HUDEP-2 (cell line): ENCODE data around the gene LHFPL4.

Experiments used
- DNase-seq, 76 experiments: peaks; one replicate each; lab custom pipeline; 2025; ENCODE audit not compliant: unreplicated experiment in 76 of 76; lab: John Stamatoyannopoulos, UW

LHFPL4 gene

DNA sequence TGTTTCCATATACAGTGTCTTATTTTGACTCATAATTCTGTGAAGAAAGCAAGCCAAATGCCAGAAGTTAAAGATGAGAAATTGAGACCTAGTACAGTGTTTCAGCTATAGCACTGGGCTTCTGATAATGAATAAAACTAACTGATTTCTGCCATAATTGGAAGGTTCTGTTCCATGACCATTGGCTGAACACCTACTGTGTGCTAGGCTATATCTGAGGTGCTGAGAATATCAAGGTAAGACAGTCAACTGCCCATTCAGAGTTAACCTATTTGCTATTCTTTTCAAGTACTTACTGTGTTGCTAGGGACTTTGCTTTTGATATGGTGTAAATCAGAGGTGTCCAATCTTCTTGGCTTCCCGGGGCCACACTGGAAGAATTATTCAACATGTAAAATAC, 73.4 kb downstream of the LHFPL4 start:
- DNase-seq: no peak

DNA sequence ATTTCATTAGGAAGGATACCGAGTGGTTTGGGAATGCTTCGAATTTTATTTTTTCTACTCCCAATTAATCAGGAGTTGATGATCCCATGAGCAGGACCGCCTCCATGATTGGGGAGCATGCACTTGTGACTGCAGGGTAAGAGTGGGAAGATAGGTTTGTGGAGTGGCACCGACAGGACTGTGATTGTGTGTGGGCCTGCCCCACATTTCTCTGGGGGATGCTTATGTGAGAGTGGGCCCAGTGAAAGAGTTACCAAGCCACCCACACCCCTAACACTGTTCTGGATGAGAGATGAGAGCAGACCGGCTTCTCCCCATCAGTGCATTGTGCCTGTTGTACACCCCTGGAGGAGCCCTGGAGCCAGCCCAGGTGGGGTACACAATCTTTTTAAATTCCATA, 76.7 kb downstream of the LHFPL4 start:
- no peak for DNase-seq

DNA sequence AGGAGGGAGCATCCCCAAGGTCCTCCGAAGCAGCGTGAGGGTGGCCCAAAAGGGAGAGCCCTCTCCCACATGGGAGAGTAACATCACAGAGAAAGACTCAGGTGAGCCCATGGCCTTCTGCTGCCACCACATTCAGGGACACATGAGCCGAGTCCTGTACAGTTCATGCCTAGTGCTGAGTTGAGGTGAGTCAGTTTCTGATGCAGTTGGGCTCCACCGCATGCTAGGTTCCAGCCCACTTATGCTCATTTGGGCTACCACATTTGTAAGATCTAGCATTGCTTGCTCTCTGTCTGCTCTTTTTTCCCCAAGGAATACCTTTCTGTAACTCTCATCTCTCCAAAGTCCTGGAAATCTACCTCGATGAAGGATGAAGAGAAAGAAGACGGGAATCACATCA, 79.1 kb downstream of the LHFPL4 start:
- DNase-seq: no peak

DNA sequence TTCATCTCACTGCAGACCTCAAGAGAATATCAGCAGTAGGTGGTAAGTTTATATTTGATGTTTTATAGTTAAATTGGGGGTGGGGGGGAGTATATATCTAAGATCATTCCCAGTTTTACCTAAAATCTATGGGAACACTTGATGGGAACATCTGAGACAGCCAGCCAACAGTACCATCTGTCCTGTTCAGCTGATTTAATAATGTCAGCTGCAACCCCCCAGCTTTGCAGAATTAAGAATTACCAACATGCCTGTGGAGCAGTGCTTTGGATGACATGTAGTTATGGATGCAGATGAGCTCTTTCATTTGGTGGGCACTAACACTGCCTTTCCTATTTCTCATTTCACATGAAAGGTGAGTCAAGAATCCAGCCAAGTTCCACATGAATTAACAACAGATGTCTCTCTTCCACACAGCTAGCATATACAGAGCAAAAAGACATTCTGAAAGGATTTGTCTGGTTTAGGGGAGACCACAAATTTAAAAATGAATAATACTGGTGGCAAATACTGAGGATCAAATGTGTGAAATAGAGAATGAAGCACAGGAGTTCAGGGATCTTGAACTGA, 80.0 kb downstream of the LHFPL4 start:
- DNase-seq: no peak

DNA sequence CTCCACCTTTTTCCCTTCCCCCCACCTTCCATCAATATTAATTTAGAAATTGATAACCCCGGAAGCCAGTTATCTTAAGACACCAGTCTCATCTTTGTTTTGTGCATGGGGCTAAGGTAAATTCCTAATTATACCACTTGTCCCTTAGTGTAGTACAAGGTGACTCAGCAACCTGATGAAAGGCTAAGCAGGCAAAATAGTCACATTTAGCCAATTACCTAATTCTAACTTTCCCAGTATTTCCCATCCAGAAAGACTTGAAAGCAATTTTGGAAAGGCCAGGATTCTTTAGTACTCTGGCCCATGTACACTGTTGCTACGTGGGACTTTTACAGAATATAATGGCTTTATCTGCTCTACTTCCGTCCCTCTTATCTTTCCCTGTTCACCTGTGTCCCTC, 83.6 kb downstream of the LHFPL4 start:
- DNase-seq: no peak

- DNase-seq: no peak
Measured at GRCh38 chr3:9468460-9468859, 85.2 kb downstream of the LHFPL4 start.

DNA sequence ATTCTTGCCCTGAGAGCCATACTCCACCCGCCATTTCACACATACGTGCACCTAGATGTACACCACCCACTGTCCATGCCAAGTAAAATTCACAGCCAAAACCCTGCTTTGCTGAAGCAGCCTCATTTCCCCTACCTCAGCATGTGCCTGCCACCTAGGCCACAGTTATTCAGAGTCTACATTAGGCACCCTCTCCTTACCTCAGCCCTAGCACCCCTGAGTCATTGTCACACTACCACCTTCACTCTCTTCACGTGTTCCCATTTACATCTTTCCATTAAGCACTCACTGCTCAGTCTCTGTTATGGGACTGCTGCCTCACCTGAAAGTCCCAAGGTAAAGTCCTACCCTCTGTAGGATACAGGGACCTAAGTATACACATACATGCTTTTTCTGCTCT, 86.2 kb downstream of the LHFPL4 start:
- DNase-seq: no peak

DNA sequence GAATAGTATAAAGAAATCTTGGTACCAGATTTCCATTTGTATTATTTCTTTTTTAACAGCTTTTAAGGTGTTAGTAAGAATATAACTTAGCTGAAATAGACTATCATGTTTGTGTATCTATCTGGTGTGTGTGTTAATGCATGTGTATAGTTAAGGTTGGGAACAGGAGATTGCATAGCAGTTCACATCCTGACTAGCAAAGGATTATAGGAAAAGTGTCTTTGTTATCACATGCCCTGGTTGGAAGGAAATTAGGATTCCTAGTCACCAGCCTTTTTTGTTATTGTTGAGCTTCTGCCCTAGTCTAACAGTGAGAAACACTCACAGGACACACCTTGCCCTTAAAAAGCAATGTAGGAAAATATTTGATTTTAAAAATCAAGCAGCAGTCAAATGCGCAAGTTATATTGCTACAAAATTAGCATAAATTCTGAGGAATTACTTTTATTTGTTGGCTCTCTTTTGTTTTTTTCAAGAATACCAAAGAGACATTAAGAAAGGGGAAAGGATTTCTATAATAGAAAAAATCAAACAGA, 98.0 kb downstream of the LHFPL4 start:
- no peak for DNase-seq

DNA sequence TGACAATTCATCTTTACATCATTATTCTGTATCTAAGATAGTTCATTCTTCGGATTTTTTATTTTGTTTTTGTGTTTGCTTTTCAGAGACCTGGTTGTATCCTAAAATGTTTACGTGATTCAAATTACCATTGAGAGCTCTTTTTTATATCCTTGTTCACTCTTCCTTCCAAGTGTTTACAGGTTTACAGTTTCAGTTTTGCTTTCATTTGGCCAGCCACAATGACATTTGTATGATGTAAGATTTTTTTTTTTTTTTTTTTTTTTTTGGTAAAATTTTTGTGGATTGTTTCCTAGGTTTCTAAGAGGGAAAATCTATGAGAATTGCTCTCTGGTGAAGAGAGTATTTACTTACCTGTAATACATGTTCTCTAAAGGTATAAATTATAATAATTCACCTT, 101.2 kb downstream of the LHFPL4 start:
- DNase-seq: no peak

- DNase-seq: peak in 6 of 76 experiments; percentile 3 to 39 (median 22)
Measured at GRCh38 chr3:9450991-9451390, 102.6 kb downstream of the LHFPL4 start.

DNA sequence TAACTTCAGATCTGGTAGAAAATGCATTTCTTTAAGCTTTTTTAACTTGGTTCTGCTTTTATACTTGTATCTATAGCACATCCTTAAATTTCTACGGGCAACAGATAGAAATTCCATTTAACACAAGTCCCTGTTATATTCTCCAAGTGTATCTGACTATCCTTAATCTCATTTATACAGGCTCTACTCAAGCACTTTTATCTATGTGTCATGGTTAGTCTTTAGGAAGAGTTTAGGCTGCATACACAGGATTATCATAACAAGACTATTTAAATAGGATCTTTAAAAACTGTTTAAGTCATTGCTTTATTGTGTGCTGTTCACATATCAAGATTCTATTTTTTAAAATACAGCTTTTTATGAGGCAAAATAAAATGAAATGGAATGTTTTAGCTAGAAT, 103.5 kb downstream of the LHFPL4 start:
- peak in 1 of 76 experiments; percentile 38 for DNase-seq

DNA sequence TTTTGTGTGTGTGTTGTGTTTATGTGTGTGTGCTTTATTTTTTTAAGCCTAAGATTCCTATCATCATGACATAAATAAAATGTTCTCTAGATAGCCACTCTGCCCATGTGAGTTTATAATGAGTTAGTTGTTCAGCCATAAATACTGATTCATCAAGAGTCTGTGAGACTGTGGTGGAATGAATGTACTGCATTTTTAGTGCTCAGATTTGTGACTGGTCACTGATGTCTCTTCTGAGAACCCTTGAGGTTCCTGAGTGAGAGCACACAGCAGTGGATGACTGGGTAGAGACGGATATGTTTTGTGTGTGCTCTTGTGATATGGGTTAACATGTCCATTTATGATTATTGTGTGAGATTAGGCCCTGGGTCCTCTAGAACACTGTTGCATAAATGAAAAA, 105.0 kb downstream of the LHFPL4 start:
- no peak for DNase-seq
